GM12878 (cell line): ENCODE measurements around the gene SNN. TPM values are rescaled to one million over a fixed set of nuclear protein-coding genes. Genes with fewer than 3 reads are reported as not detected.

Experiments used
- DPF2 ChIP-seq: fragments of 450-650 bp; IDR thresholded peaks from 2 replicates; pipeline ENCODE4 v1.6.1; 2017; ENCODE audit warnings: mild to moderate bottlenecking
- POLR2AphosphoS2 ChIP-seq: IDR thresholded peaks from 2 replicates; pipeline ENCODE4 v1.6.1; 2011; ENCODE audit warnings: low read depth, mild to moderate bottlenecking, low read length, improper control_type of control experiment, moderate library complexity
- SMAD5 ChIP-seq: IDR thresholded peaks from 2 replicates; pipeline ENCODE4 v1.6.1; 2016; ENCODE audit warnings: antibody characterized with exemption, low read depth
- STAT1 ChIP-seq: fragments of 450-650 bp; conservative IDR thresholded peaks from 2 replicates; pipeline ENCODE4 v1.6.1; 2014; ENCODE audit warnings: antibody characterized with exemption, mild to moderate bottlenecking
- TARDBP ChIP-seq: IDR thresholded peaks from 2 replicates; pipeline ENCODE4 v1.6.1; 2016; ENCODE audit warnings: borderline replicate concordance
- TCF12 ChIP-seq: IDR thresholded peaks from 2 replicates; pipeline ENCODE4 v1.6.1; 2011; ENCODE audit warnings: low read depth, mild to moderate bottlenecking, low read length
- YY1 ChIP-seq: IDR thresholded peaks from 2 replicates; pipeline ENCODE4 v1.6.1; 2011; ENCODE audit warnings: low read depth, mild to moderate bottlenecking, low read length
- polyA plus RNA-seq, 11 experiments: library from polyadenylated mRNA; depleted of rRNA in 4 of 11; unstranded in 6 of 11; stranded (reverse) in 5 of 11; fragments of >200 nt; fragmentation: Nextera tagmentation in 4 of 11; fragmentation: Illumina TruSeq in 1 of 11; extraction: Ambion mirVana in 4 of 11; extraction: Trizol in 1 of 11; gene quantifications; 1 replicate in 1 of 11; 2 replicates in 10 of 11; pipeline versions ENCODE4 v1.2.1 to v1.2.3, GENCODE V29; 2011 to 2016; ENCODE audit warnings: inconsistent platforms in 2 of 11, missing spikeins in 2 of 11, low read depth in 1 of 11
- total RNA-seq, 4 experiments: library from RNA; depleted of rRNA in 3 of 4; stranded (reverse); fragments of >200 nt in 3 of 4; fragmentation: Illumina TruSeq in 1 of 4; extraction: Trizol in 1 of 4; gene quantifications; 2 replicates each; pipeline versions ENCODE4 v1.2.1 to v1.2.3, GENCODE V29; 2013 to 2021
- TF ChIP-seq, protein P1 (sequence below): fragments of 450-650 bp; IDR thresholded peaks from 2 replicates; pipeline ENCODE4 v1.6.1; 2017; ENCODE audit warnings: mild to moderate bottlenecking, moderate library complexity
- TF ChIP-seq, protein P2 (sequence below): IDR thresholded peaks from 2 replicates; pipeline ENCODE4 v1.6.1; 2012; ENCODE audit warnings: low read length, inconsistent platforms
- TF ChIP-seq, protein P3 (sequence below): fragments of 450-650 bp; IDR thresholded peaks from 2 replicates; pipeline ENCODE4 v1.6.1; 2018; ENCODE audit warnings: mild to moderate bottlenecking, low read depth, moderate library complexity; ENCODE audit not compliant: partially characterized antibody

SNN gene
- total and polyA plus RNA-seq, 10 of the 15 experiments (the other 5 are each of a cell fraction or from before 2014, with no cell fraction given) = 2.2 to 43.4 (median 27.8) TPM

DNA sequence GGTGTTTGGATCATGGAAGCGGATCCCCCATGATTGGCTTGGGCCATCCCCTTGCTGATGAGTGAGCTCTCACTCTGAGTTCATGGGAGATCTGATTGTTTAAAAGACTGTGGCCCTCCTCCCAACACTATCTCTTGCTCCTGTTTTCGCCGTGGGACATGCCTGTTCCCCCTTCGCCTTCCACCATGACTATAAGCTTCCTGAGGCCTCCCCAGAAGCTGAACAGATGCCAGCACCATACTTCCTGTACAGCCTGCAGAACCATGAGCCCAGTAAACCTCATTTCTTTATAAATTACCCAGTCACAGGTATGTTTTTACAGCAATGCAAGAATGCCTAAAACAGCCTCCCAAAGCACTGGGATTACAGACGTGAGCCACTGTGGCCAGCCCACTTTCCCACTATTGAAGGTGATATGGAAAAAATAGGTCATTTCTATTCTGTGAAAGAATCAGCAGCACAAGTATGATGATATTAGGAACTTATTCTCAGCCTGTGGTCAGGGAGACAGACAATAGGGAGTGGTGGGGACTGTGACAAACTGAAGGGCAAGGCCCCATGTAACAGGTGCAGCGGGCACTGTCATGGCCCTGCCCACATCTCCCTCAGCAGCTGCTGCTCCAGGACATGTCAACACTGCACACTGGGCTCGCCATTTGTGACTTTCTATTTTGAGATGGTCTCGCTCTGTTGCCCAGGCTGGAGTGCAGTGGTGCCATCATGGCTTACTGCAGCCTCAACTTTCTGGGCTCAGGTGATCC, 47.8 kb upstream of the SNN start (continued):
- TF ChIP-seq, protein P1, sequence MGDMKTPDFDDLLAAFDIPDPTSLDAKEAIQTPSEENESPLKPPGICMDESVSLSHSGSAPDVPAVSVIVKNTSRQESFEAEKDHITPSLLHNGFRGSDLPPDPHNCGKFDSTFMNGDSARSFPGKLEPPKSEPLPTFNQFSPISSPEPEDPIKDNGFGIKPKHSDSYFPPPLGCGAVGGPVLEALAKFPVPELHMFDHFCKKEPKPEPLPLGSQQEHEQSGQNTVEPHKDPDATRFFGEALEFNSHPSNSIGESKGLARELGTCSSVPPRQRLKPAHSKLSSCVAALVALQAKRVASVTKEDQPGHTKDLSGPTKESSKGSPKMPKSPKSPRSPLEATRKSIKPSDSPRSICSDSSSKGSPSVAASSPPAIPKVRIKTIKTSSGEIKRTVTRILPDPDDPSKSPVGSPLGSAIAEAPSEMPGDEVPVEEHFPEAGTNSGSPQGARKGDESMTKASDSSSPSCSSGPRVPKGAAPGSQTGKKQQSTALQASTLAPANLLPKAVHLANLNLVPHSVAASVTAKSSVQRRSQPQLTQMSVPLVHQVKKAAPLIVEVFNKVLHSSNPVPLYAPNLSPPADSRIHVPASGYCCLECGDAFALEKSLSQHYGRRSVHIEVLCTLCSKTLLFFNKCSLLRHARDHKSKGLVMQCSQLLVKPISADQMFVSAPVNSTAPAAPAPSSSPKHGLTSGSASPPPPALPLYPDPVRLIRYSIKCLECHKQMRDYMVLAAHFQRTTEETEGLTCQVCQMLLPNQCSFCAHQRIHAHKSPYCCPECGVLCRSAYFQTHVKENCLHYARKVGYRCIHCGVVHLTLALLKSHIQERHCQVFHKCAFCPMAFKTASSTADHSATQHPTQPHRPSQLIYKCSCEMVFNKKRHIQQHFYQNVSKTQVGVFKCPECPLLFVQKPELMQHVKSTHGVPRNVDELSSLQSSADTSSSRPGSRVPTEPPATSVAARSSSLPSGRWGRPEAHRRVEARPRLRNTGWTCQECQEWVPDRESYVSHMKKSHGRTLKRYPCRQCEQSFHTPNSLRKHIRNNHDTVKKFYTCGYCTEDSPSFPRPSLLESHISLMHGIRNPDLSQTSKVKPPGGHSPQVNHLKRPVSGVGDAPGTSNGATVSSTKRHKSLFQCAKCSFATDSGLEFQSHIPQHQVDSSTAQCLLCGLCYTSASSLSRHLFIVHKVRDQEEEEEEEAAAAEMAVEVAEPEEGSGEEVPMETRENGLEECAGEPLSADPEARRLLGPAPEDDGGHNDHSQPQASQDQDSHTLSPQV = no peak
- TF ChIP-seq SMAD5 (no peak), STAT1 (no peak), POLR2AphosphoS2 (no peak), TCF12 (no peak), YY1 (no peak), TARDBP (no peak), DPF2 (no peak)
- TF ChIP-seq, protein P2, sequence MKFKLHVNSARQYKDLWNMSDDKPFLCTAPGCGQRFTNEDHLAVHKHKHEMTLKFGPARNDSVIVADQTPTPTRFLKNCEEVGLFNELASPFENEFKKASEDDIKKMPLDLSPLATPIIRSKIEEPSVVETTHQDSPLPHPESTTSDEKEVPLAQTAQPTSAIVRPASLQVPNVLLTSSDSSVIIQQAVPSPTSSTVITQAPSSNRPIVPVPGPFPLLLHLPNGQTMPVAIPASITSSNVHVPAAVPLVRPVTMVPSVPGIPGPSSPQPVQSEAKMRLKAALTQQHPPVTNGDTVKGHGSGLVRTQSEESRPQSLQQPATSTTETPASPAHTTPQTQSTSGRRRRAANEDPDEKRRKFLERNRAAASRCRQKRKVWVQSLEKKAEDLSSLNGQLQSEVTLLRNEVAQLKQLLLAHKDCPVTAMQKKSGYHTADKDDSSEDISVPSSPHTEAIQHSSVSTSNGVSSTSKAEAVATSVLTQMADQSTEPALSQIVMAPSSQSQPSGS = no peak
- TF ChIP-seq, protein P3, sequence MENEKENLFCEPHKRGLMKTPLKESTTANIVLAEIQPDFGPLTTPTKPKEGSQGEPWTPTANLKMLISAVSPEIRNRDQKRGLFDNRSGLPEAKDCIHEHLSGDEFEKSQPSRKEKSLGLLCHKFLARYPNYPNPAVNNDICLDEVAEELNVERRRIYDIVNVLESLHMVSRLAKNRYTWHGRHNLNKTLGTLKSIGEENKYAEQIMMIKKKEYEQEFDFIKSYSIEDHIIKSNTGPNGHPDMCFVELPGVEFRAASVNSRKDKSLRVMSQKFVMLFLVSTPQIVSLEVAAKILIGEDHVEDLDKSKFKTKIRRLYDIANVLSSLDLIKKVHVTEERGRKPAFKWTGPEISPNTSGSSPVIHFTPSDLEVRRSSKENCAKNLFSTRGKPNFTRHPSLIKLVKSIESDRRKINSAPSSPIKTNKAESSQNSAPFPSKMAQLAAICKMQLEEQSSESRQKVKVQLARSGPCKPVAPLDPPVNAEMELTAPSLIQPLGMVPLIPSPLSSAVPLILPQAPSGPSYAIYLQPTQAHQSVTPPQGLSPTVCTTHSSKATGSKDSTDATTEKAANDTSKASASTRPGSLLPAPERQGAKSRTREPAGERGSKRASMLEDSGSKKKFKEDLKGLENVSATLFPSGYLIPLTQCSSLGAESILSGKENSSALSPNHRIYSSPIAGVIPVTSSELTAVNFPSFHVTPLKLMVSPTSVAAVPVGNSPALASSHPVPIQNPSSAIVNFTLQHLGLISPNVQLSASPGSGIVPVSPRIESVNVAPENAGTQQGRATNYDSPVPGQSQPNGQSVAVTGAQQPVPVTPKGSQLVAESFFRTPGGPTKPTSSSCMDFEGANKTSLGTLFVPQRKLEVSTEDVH = no peak
